Panc1 (cell line): ENCODE results near the gene PSMA2. TPM values are rescaled to one million over a fixed set of nuclear protein-coding genes. Genes with fewer than 3 reads are reported as not detected.

Source experiments
- ATAC-seq: fragments of 200-7000 bp; cut with Tn5 transposase; 2 replicates; pipeline ENCODE4 v1.9.1; 2020; ENCODE audit warnings: mild to moderate bottlenecking, moderate library complexity
- BruUV-seq: library from RNA; stranded (reverse); fragments of 400-500 nt; replicated peaks from 2 replicates; lab custom pipeline; 2021; lab: Mats Ljungman, UMichigan
- CTCF ChIA-PET: fragments of 300-600 bp; sonication (Branson Sonifier 250); formaldehyde crosslinking; loops from one replicate; lab custom pipeline; 2022; ENCODE audit warnings: antibody characterized with exemption; lab: Charles Lee
- POLR2A ChIA-PET: fragments of 300-600 bp; sonication (Branson Sonifier 250); formaldehyde crosslinking; loops from one replicate; lab custom pipeline; 2022; ENCODE audit warnings: antibody characterized with exemption; lab: Charles Lee
- DNase-seq: peaks from one replicate; pipeline ENCODE4 v3.0.0-alpha.2; 2010; ENCODE audit warnings: low read depth, low spot score
- H3K27ac ChIP-seq: 2 replicates; pipeline ENCODE4 v1.5.1; 2011; ENCODE audit warnings: mild to moderate bottlenecking, low read length, inconsistent platforms
- H3K27me3 ChIP-seq: fragments of 200-500 bp; sonication (Bioruptor generic); 2 replicates; pipeline ENCODE4 v1.6.0; 2014; ENCODE audit warnings: low read length, inconsistent platforms; ENCODE audit not compliant: control insufficient read depth, insufficient read depth
- H3K36me3 ChIP-seq: fragments of 200-500 bp; sonication (Bioruptor generic); 2 replicates; pipeline ENCODE4 v1.5.1; 2014; ENCODE audit warnings: inconsistent platforms, mild to moderate bottlenecking, low read length, moderate library complexity; ENCODE audit not compliant: control insufficient read depth, insufficient read depth
- H3K4me1 ChIP-seq: 2 replicates; pipeline ENCODE4 v1.5.1; 2011; ENCODE audit warnings: inconsistent platforms, mild to moderate bottlenecking, low read length, moderate library complexity; ENCODE audit not compliant: control insufficient read depth, insufficient read depth
- H3K4me3 ChIP-seq, 2 experiments: 2 replicates each; pipeline ENCODE4 v1.5.1; 2011 to 2012; ENCODE audit warnings: low read depth in 2 of 2, low read length in 2 of 2, mild to moderate bottlenecking in 2 of 2, inconsistent platforms in 1 of 2, moderate library complexity in 1 of 2
- H3K9me3 ChIP-seq: fragments of 200-500 bp; sonication (Bioruptor generic); 2 replicates; pipeline ENCODE4 v1.5.1; 2014; ENCODE audit warnings: low read depth, mild to moderate bottlenecking, inconsistent platforms, low read length, moderate library complexity; ENCODE audit not compliant: control insufficient read depth, insufficient read depth
- CTCF ChIP-seq: fragments of 450-650 bp; IDR thresholded peaks from 2 replicates; pipeline ENCODE4 v1.5.1; 2017; ENCODE audit warnings: mild to moderate bottlenecking
- POLR2AphosphoS5 ChIP-seq: IDR thresholded peaks from 2 replicates; pipeline ENCODE4 v1.6.1; 2012; ENCODE audit warnings: mild to moderate bottlenecking, low read depth, low read length, moderate library complexity
- REST ChIP-seq, 2 experiments: IDR thresholded peaks; 2 replicates each; pipeline ENCODE4 v1.6.1; 2011 to 2012; ENCODE audit warnings: low read depth in 2 of 2, control low read depth in 1 of 2, low read length in 1 of 2, mild to moderate bottlenecking in 1 of 2, moderate library complexity in 1 of 2; ENCODE audit not compliant: insufficient read depth in 1 of 2
- SIN3A ChIP-seq: IDR thresholded peaks from 2 replicates; pipeline ENCODE4 v1.6.1; 2012; ENCODE audit warnings: low read depth, mild to moderate bottlenecking, low read length, moderate library complexity, borderline replicate concordance; ENCODE audit not compliant: insufficient read depth
- TCF7L2 ChIP-seq: IDR thresholded peaks from 2 replicates; pipeline ENCODE4 v1.6.1; 2011; ENCODE audit warnings: mild to moderate bottlenecking, low read depth, low read length, inconsistent platforms
- in situ Hi-C: cut with HindIII; loops from 2 replicates; pipeline ENCODE4 v1.10.0; 2016; ENCODE audit warnings: low sequenced_read_pairs, low pct_unique_long_range_greater_than_20kb
- intact Hi-C: fragments of 100-400 bp; cut with micrococcal nuclease; formaldehyde crosslinking; loops from one replicate; pipeline ENCODE4 v1.10.0; 2022; ENCODE audit not compliant: unreplicated experiment
- total RNA-seq: library from RNA; stranded (reverse); gene quantifications from one replicate; pipeline ENCODE4 v1.2.1, GENCODE V29; 2021; ENCODE audit not compliant: unreplicated experiment

PSMA2 gene
- total RNA-seq, 1 experiment from 2014 or later, result 180 TPM

GRCh38 chr7:42935861-42936260, 3.9 kb upstream of the PSMA2 start:
- Histone ChIP-seq H3K27me3 (no peaks in the 10 kb centered on the region), H3K9me3 (no peaks in the 10 kb centered on the region), H3K36me3 (peaks cover 42% of the 10 kb centered on the region), H3K27ac (no peak overlapping the region), H3K4me3 (no peak overlapping the region), H3K4me1 (peaks cover 7% of the 10 kb centered on the region)
- DNase-seq (no peak), ATAC-seq (no peak)
- in situ Hi-C loops, result no loop called here
- ChIA-PET CTCF (no interaction called here), POLR2A (no interaction called here)
- no TSS peak for BruUV-seq
- TF ChIP-seq REST (IDR thresholded peaks at IDR 0.05; ENCODE audit: insufficient read depth in 1 of 2, low read depth in 2 of 2, low read length in 1 of 2) (no peak), TCF7L2 (no peak), SIN3A (no peak), CTCF (no peak), POLR2AphosphoS5 (no peak)
- intact Hi-C loops, result no loop called here

GRCh38 chr7:42934291-42934690, 2.3 kb upstream of the PSMA2 start:
- no peak overlapping the region for H3K27ac ChIP-seq
- no peak for TF ChIP-seq SIN3A
- no peak for TF ChIP-seq REST (IDR thresholded peaks at IDR 0.05; ENCODE audit: insufficient read depth in 1 of 2, low read depth in 2 of 2, low read length in 1 of 2)
- TF ChIP-seq TCF7L2, result no peak
- TF ChIP-seq POLR2AphosphoS5, result no peak
- no peak for TF ChIP-seq CTCF
- peaks cover 42% of the 10 kb centered on the region for H3K36me3 ChIP-seq
- H3K9me3 ChIP-seq, result no peaks in the 10 kb centered on the region
- ATAC-seq, result no peak
- H3K4me3 ChIP-seq, result no peak overlapping the region
- CTCF ChIA-PET, result no interaction called here
- DNase-seq, result no peak
- in situ Hi-C loops, result no loop called here
- POLR2A ChIA-PET, result interaction anchor here (0.6 kb wide), 1 partner anchor 315 kb away, joined by 4 read pairs; no protein-coding TSS in a partner anchor
- no TSS peak for BruUV-seq
- peaks cover 22% of the 10 kb centered on the region for H3K4me1 ChIP-seq
- intact Hi-C loops, result no loop called here
- no peaks in the 10 kb centered on the region for H3K27me3 ChIP-seq
